Activated B cell treated with CpG ODN at 0.5 μM for 24 hours (primary cell): Measurements from ENCODE around the gene RPS6KB2. TPM values are rescaled to one million over a fixed set of nuclear protein-coding genes. Genes with fewer than 3 reads are reported as not detected.
"Not testable (repeated sequence)": the region's sequence is repeated elsewhere in the genome, so short reads cannot be mapped to it uniquely, and the experiment has no call there.

Experiments
- ATAC-seq: fragments of 200-7000 bp; cut with Tn5 transposase; one replicate; pipeline ENCODE4 v1.10.0; 2021; ENCODE audit warnings: low read depth, mild to moderate bottlenecking, moderate library complexity
- CTCF ChIA-PET: fragments of 350-600 bp; sonication (Branson Sonifier 250); formaldehyde crosslinking; loops from one replicate; lab custom pipeline; 2021; ENCODE audit warnings: antibody characterized with exemption; lab: Charles Lee
- POLR2A ChIA-PET: fragments of 350-600 bp; sonication (Branson Sonifier 250); formaldehyde crosslinking; loops from one replicate; lab custom pipeline; 2021; ENCODE audit warnings: antibody characterized with exemption; lab: Charles Lee
- DNase-seq: peaks from one replicate; pipeline ENCODE4 v3.0.0; 2022
- H3K27ac Mint-ChIP-seq: one replicate; pipeline ENCODE4 v1.8.0; 2020; ENCODE audit warnings: mixed read lengths
- H3K27me3 Mint-ChIP-seq: one replicate; pipeline ENCODE4 v1.8.0; 2021; ENCODE audit warnings: mixed read lengths
- H3K36me3 Mint-ChIP-seq: one replicate; pipeline ENCODE4 v1.8.0; 2021; ENCODE audit warnings: low read depth, mixed read lengths
- H3K4me1 Mint-ChIP-seq: one replicate; pipeline ENCODE4 v1.8.0; 2021; ENCODE audit warnings: mixed read lengths
- H3K4me3 Mint-ChIP-seq: one replicate; pipeline ENCODE4 v1.8.0; 2020; ENCODE audit warnings: mild to moderate bottlenecking, mixed read lengths
- H3K9me3 Mint-ChIP-seq: one replicate; pipeline ENCODE4 v1.8.0; 2020; ENCODE audit warnings: mixed read lengths
- intact Hi-C: fragments of 100-400 bp; cut with micrococcal nuclease; formaldehyde crosslinking; loops from one replicate; pipeline ENCODE4 v1.15.1; 2024
- total RNA-seq: library from RNA; stranded (reverse); gene quantifications from 2 replicates; pipeline ENCODE4 v1.2.3, GENCODE V29; 2022
- TF ChIP-seq, protein P1 (sequence below): fragments of 200-600 bp; IDR thresholded peaks from one replicate; pipeline ENCODE4 v1.8.0; 2022; ENCODE audit warnings: antibody characterized with exemption, mild to moderate bottlenecking

RPS6KB2 gene
- total RNA-seq, 1 donor from 2014 or later = 74.5 TPM

DNA sequence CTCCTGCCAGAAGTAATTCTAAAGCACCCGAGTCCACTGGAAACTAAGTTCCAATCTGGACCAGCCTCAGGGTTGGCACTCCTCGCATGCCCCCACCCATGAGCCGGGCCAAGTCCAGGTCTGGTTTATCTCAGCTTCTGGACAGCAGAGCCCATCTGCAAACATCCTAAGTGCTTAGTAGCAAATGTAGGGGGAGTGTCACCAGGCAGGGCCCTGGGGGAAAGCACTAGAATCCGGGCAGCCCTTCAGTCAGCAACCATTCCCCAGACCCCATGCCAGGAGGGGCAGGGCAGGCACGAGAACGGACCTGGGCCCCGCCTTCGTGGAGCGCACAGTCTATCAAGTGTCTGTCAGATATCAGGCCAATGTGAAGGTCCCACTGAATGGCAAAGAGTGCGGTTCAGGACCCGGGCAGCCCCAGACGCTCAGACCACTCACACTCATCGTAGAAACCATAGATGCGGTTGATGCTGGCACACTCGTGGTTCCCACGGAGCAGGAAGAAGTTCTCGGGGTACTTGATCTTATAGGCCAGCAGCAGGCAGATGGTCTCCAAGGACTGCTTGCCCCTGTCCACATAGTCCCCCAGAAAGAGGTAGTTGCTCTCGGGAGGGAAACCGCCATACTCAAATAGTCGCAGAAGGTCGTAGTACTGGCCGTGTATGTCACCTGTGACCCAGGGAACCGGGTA lies 27.9 kb upstream of the RPS6KB2 start:
- TF ChIP-seq, protein P1, sequence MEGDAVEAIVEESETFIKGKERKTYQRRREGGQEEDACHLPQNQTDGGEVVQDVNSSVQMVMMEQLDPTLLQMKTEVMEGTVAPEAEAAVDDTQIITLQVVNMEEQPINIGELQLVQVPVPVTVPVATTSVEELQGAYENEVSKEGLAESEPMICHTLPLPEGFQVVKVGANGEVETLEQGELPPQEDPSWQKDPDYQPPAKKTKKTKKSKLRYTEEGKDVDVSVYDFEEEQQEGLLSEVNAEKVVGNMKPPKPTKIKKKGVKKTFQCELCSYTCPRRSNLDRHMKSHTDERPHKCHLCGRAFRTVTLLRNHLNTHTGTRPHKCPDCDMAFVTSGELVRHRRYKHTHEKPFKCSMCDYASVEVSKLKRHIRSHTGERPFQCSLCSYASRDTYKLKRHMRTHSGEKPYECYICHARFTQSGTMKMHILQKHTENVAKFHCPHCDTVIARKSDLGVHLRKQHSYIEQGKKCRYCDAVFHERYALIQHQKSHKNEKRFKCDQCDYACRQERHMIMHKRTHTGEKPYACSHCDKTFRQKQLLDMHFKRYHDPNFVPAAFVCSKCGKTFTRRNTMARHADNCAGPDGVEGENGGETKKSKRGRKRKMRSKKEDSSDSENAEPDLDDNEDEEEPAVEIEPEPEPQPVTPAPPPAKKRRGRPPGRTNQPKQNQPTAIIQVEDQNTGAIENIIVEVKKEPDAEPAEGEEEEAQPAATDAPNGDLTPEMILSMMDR = no peak
- ChIA-PET CTCF (interaction anchor here (1.2 to 5.7 kb wide), 14 partner anchors 9 to 107 kb away, joined by 3 to 53 read pairs (median 10); partner anchors contain the start of genes CDK2AP2, PITPNM1, PTPRCAP and RAD9A), POLR2A (interaction anchor here (0.6 to 17.5 kb wide), 25 partner anchors 9 to 243 kb away, joined by 3 to 693 read pairs (median 13); partner anchors contain the start of genes AIP, ANKRD13D, CARNS1 and CDK2AP2)

DNA sequence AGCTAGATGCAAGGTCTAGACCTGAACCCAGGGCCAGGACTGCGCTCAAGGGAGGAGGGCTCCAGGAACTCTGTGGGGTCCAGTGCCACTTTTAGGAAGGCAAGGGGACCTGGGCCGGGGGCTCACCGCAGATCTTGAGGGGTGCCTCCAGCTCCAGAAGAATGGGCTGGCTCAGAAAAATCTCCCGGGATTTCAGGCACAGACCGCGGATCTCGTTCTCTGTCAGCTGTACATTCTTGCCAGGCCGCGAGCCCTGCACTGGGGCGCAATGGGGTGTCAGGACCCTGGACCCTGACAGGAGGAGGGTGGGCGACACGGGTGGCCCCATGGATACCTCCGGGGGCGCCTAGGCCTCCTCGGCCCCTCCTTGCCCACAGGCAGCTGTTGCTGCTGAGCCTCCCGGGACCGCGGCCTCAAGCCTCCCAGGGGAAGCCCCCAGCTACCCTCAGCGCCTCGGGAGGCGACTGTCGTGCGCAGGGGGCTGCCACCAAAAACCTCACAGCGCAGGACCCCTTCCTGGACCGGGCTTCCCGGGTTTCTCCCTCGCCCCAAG lies 27.3 kb upstream of the RPS6KB2 start:
- POLR2A ChIA-PET = interaction anchor here (0.6 to 17.5 kb wide), 34 partner anchors 10 to 962 kb away, joined by 3 to 693 read pairs (median 8); partner anchors contain the start of genes AIP, ANKRD13D, CARNS1 and CDK2AP2
- DNase-seq (no peak), ATAC-seq (peak; percentile 16)
- CTCF ChIA-PET = interaction anchor here (1.0 to 5.7 kb wide), 21 partner anchors 9 to 107 kb away, joined by 3 to 53 read pairs (median 8); partner anchors contain the start of genes CARNS1, CDK2AP2, PITPNM1 and POLD4
- intact Hi-C loops = loop anchor here (1.0 to 5.0 kb wide), 9 partner anchors 10 to 231 kb away; partner anchors contain the start of genes NDUFV1, PTPRCAP, RAD9A and RPS6KB2
- peaks cover 74% of the 10 kb centered on the region for H3K4me1 Mint-ChIP-seq
- peak overlapping the region; percentile 86 for H3K4me3 Mint-ChIP-seq
- TF ChIP-seq, protein P1 = no peak
- no peaks in the 10 kb centered on the region for H3K27me3 Mint-ChIP-seq
- H3K27ac Mint-ChIP-seq = peak overlapping the region; percentile 81
- no peaks in the 10 kb centered on the region for H3K9me3 Mint-ChIP-seq
- peaks cover 50% of the 10 kb centered on the region for H3K36me3 Mint-ChIP-seq

More for the DNA sequence above, 27.9 kb upstream of the RPS6KB2 start:
- Mint-ChIP-seq H3K4me3 (peak overlapping the region; percentile 86), H3K27me3 (no peaks in the 10 kb centered on the region), H3K9me3 (no peaks in the 10 kb centered on the region), H3K27ac (peak overlapping the region; percentile 81), H3K4me1 (peaks cover 68% of the 10 kb centered on the region), H3K36me3 (peaks cover 48% of the 10 kb centered on the region)
- intact Hi-C loops = loop anchor here (5.0 kb wide), 3 partner anchors 187 to 232 kb away; partner anchors contain the start of gene NDUFV1
- no peak for DNase-seq
- ATAC-seq = no peak

DNA sequence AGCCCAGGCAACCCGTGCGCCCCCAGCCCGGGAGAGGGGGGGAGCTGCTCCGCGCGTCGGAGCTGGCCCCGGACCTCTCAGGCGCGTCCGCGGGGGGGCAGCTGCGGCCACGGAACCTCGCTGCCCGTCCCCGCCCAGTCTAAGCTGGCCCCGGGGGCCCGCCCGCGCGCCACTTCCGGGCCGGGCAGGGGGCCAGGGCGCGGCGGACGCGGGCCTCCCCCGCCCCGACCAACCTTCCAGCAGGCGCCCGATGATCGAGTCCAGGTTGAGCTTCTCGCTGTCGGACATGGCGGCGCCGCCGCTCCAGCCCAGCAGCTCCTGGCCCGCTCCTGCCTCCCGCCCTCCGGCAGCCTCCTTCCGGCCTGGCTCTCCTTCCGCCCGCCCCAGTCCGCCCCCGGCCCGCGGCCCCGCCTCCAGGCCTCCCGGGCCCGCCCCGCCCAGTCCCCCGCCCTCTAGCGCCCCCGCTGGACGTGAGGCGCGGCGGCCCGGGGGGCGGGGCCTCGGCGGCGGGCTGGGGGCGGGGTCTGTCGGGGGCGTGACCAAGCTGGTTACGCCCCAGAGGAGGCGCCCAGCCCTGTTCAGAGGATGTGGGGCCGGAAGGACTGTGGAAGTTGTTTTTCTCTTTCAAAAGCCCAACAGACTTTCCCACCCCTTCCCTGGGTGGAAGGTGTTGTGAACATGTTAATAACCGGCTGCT lies 26.7 kb upstream of the RPS6KB2 start, which contains the start of gene PPP1CA:
TSS of gene PPP1CA (minus strand) at position 364 of the 697 bp plus-strand sequence. CDS start at position 288, 76 bp downstream.
- peak within 1 kb of the TSS; percentile 91 for H3K27ac Mint-ChIP-seq
- intact Hi-C loops = loop anchor here (1.0 to 5.0 kb wide), 11 partner anchors 10 to 231 kb away; partner anchors contain the start of genes AIP, NDUFV1, POLD4 and PTPRCAP
- POLR2A ChIA-PET = interaction anchor here (0.7 to 17.5 kb wide), 39 partner anchors 10 to 1447 kb away, joined by 3 to 693 read pairs (median 7); partner anchors contain the start of genes AIP, ANKRD13D, CARNS1 and CDK2AP2
- H3K4me1 Mint-ChIP-seq = peaks cover 77% of the 10 kb centered on the region
- TF ChIP-seq, protein P1 = no peak
- H3K9me3 Mint-ChIP-seq = no peaks in the 10 kb centered on the region
- H3K27me3 Mint-ChIP-seq = no peaks in the 10 kb centered on the region
- ATAC-seq = peak; percentile 72
- H3K4me3 Mint-ChIP-seq = peak within 1 kb of the TSS; percentile 86
- CTCF ChIA-PET = interaction anchor here (0.7 to 5.7 kb wide), 24 partner anchors 10 to 106 kb away, joined by 3 to 53 read pairs (median 8); partner anchors contain the start of genes CARNS1, CDK2AP2, PITPNM1 and POLD4
- H3K36me3 Mint-ChIP-seq = peaks cover 52% of the 10 kb centered on the region
- peak; percentile 96 for DNase-seq

DNA sequence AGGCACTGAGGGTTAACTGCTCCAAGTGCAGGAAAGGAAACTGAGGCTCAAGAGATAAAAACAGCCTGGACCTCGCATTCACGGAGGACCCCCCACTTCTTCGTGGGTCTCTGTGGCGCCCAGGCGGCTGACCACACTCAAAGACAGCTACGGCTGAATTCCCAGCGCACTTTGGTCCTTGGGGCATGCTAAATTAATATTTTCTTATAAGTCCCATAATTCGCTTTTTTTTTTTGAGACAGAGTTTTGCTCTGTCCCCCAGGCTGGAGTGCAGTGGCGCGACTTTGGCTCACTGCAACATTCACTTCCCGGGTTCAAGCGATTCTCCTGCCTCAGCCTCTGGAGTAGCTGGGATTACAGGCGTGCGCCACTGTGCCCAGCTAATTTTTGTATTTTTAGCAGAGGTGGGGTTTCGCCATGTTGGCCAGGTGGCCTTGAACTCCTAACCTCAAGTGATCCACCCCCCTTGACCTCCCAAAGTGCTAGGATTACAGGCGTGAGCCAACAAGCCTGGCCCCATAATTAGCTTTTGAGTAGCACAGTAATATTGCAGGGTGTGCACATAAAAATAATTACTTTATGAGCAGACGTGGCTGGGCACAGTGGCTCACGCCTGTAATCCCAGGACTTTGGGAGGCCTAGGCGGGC lies 26.0 kb upstream of the RPS6KB2 start:
- Mint-ChIP-seq H3K4me3 (peak overlapping the region; percentile 76), H3K4me1 (peaks cover 79% of the 10 kb centered on the region), H3K36me3 (peaks cover 52% of the 10 kb centered on the region), H3K27ac (peak overlapping the region; percentile 91)
- intact Hi-C loops = loop anchor here (1.0 to 5.0 kb wide), 5 partner anchors 49 to 230 kb away; partner anchors contain the start of genes AIP, NDUFV1 and POLD4
- ChIA-PET CTCF (interaction anchor here (0.7 to 5.7 kb wide), 22 partner anchors 10 to 104 kb away, joined by 3 to 53 read pairs (median 8); partner anchors contain the start of genes CARNS1, PITPNM1, POLD4 and PTPRCAP), POLR2A (interaction anchor here (0.7 to 17.5 kb wide), 31 partner anchors 11 to 1447 kb away, joined by 3 to 693 read pairs (median 11); partner anchors contain the start of genes AIP, ANKRD13D, CARNS1 and CDK2AP2)
- not testable (repeated sequence) for H3K27me3 Mint-ChIP-seq, DNase-seq, H3K9me3 Mint-ChIP-seq, ATAC-seq

DNA sequence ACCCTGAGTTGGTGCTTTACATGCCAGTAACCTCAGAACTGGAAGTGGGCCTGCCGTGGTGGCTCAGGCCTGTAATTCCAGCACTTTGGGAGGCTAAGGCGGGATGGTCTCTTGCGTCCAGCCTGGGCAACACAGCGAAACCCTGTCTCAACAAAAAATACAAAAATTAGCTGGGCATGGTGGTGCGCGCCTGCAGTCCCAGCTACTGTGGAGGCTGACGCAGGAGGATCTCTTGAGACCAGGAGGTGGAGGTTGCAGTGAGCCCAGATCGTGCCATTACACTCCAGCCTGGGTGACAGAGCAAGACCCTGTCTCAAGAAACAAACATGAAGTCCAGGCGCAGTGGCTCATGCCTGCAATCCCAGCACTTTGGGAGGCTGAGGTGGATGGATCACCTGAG lies 25.2 kb upstream of the RPS6KB2 start:
- H3K27ac Mint-ChIP-seq = peak overlapping the region; percentile 91
- intact Hi-C loops = loop anchor here (1.0 to 5.0 kb wide), 6 partner anchors 18 to 229 kb away; partner anchors contain the start of genes AIP and NDUFV1
- not testable (repeated sequence) for DNase-seq, H3K9me3 Mint-ChIP-seq, H3K27me3 Mint-ChIP-seq, ATAC-seq
- CTCF ChIA-PET = interaction anchor here (1.1 to 5.7 kb wide), 3 partner anchors 10 to 33 kb away, joined by 5 to 53 read pairs (median 9); no protein-coding TSS in a partner anchor
- peaks cover 80% of the 10 kb centered on the region for H3K4me1 Mint-ChIP-seq
- POLR2A ChIA-PET = interaction anchor here (0.5 to 17.5 kb wide), 17 partner anchors 12 to 163 kb away, joined by 3 to 693 read pairs (median 16); partner anchors contain the start of genes AIP, ANKRD13D, CARNS1 and CDK2AP2
- peaks cover 50% of the 10 kb centered on the region for H3K36me3 Mint-ChIP-seq
- H3K4me3 Mint-ChIP-seq = peak overlapping the region; percentile 90
